Cardiac muscle cell (in vitro differentiated cells and primary cell): ENCODE data around the gene RUSF1. TPM values are rescaled to one million over a fixed set of nuclear protein-coding genes. Genes with fewer than 3 reads are reported as not detected.

Experiments used
- DNase-seq, 2 donors: peaks; one replicate each; pipeline versions ENCODE4 v3.0.0 to v3.0.0-alpha.2; 2010 to 2017; ENCODE audit warnings: low read depth in 1 of 2, low spot score in 1 of 2
- H3K27ac ChIP-seq: fragments of 200-600 bp; sonication (generic); 2 replicates; pipeline ENCODE4 v1.5.1; 2016
- H3K27me3 ChIP-seq: fragments of 200-600 bp; sonication (generic); 2 replicates; pipeline ENCODE4 v1.6.0; 2016; ENCODE audit warnings: control low read depth
- H3K36me3 ChIP-seq: fragments of 200-600 bp; sonication (generic); 2 replicates; pipeline ENCODE4 v1.5.1; 2016; ENCODE audit warnings: control low read depth
- H3K4me1 ChIP-seq: fragments of 200-600 bp; sonication (generic); 2 replicates; pipeline ENCODE4 v1.8.1; 2017; ENCODE audit warnings: low read depth, mild to moderate bottlenecking, mixed run types
- H3K4me3 ChIP-seq: fragments of 200-600 bp; sonication (generic); 2 replicates; pipeline ENCODE4 v1.5.1; 2016; ENCODE audit warnings: mild to moderate bottlenecking
- H3K9me3 ChIP-seq: fragments of 200-600 bp; sonication (generic); 2 replicates; pipeline ENCODE4 v1.5.1; 2017; ENCODE audit warnings: low read depth, mild to moderate bottlenecking, control low read depth
- polyA plus RNA-seq: library from polyadenylated mRNA; unstranded; fragments of >200 nt; fragmentation: Nextera tagmentation; extraction: Ambion mirVana; gene quantifications from 2 replicates; pipeline ENCODE4 v1.2.1, GENCODE V29; 2016
- total RNA-seq: library from RNA; depleted of rRNA; stranded (reverse); fragments of >200 nt; gene quantifications from 2 replicates; pipeline ENCODE4 v1.2.3, GENCODE V29; 2016
- TF ChIP-seq, protein P1 (sequence below): IDR thresholded peaks from 2 replicates; pipeline ENCODE4 v1.5.1; 2012; ENCODE audit warnings: low read depth, mild to moderate bottlenecking, low read length

The RUSF1 gene
- total and polyA plus RNA-seq, 2 experiments from 2014 or later, result 54.0 to 113 TPM

DNA sequence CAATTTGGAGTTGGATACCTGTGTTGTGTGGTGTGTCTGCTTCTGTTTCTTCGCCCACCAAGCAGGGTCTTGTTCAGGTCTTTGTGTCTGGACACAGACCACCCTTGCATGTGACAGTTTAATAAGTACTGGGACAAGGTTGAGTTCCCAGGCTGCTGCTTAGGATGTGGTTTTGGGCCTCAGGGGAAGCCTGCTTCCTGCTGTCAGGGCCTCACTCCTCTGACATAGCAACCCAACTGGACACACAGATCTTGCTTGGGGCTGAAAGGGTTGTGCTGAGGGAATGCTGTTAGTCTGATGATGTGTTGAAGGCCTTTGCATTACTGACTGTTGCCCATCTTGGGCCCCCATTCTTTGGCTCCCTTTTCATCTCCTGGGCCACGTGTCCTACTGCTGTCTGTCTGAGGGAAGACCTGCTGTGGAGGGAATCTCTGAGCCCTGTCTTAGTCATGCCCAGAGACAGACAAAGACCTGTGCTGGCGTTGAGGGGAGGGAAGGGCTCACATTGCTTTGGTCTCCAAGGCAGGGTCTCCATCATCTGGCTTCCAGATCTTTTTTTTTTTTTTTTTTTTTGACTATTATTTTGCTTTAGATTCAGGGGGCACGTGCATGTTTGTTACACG is 40.9 kb downstream of the RUSF1 start:
- H3K4me1 ChIP-seq, result peaks cover 7% of the 10 kb centered on the region
- H3K9me3 ChIP-seq, result no peaks in the 10 kb centered on the region
- no peak overlapping the region for H3K27ac ChIP-seq
- peak in 1 of 2 donors; percentile 65 for DNase-seq
- no peak overlapping the region for H3K4me3 ChIP-seq
- H3K27me3 ChIP-seq, result no peaks in the 10 kb centered on the region
- TF ChIP-seq, protein P1, sequence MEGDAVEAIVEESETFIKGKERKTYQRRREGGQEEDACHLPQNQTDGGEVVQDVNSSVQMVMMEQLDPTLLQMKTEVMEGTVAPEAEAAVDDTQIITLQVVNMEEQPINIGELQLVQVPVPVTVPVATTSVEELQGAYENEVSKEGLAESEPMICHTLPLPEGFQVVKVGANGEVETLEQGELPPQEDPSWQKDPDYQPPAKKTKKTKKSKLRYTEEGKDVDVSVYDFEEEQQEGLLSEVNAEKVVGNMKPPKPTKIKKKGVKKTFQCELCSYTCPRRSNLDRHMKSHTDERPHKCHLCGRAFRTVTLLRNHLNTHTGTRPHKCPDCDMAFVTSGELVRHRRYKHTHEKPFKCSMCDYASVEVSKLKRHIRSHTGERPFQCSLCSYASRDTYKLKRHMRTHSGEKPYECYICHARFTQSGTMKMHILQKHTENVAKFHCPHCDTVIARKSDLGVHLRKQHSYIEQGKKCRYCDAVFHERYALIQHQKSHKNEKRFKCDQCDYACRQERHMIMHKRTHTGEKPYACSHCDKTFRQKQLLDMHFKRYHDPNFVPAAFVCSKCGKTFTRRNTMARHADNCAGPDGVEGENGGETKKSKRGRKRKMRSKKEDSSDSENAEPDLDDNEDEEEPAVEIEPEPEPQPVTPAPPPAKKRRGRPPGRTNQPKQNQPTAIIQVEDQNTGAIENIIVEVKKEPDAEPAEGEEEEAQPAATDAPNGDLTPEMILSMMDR, result no peak
- peaks cover 9% of the 10 kb centered on the region for H3K36me3 ChIP-seq

DNA sequence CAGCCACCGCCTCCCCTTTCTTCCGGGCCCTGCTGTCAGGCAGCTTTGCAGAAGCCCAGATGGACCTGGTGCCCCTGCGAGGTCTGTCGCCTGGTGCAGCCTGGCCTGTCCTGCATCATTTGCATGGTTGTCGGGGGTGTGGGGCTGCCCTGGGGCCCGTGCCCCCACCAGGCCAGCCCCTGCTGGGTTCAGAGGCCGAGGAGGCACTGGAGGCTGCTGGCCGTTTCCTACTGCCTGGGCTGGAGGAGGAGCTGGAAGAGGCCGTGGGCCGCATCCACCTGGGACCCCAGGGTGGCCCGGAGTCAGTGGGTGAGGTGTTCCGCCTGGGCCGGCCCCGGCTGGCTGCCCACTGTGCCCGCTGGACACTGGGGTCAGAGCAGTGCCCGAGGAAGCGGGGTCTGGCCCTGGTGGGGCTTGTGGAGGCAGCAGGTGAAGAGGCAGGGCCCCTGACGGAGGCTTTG is 41.8 kb downstream of the RUSF1 start:
- Histone ChIP-seq H3K27ac (no peak overlapping the region), H3K36me3 (peaks cover 9% of the 10 kb centered on the region), H3K4me1 (peaks cover 5% of the 10 kb centered on the region), H3K9me3 (no peaks in the 10 kb centered on the region), H3K4me3 (no peak overlapping the region), H3K27me3 (no peaks in the 10 kb centered on the region)
- DNase-seq, result no peak
- TF ChIP-seq, protein P1, result no peak

DNA sequence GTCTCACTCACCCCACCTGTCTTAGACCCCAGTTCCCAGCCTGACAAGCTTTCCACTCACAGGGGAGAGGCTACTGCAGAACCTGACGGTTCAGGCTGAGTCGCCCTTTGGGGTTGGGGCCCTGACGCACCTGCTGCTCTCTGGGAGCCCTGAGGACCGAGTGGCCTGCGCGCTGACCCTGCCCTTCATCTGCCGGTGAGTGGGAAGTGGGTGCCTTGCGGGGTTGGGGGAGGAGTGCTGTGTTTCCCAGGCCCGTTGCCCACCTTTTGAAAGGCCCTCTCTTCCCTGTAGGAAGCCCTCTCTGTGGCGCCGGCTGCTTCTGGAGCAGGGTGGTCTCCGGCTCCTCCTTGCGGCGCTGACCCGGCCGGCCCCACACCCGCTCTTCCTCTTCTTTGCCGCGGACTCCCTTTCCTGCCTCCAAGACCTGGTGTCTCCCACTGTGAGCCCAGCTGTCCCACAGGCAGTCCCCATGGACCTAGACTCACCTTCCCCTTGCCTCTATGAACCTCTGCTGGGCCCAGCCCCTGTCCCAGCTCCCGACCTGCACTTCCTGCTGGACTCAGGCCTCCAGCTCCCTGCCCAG is 42.3 kb downstream of the RUSF1 start:
- Histone ChIP-seq H3K4me3 (no peak overlapping the region), H3K36me3 (peaks cover 9% of the 10 kb centered on the region), H3K4me1 (peaks cover under 1% of the 10 kb centered on the region), H3K9me3 (no peaks in the 10 kb centered on the region), H3K27ac (no peak overlapping the region), H3K27me3 (no peaks in the 10 kb centered on the region)
- TF ChIP-seq, protein P1, result no peak
- no peak for DNase-seq

DNA sequence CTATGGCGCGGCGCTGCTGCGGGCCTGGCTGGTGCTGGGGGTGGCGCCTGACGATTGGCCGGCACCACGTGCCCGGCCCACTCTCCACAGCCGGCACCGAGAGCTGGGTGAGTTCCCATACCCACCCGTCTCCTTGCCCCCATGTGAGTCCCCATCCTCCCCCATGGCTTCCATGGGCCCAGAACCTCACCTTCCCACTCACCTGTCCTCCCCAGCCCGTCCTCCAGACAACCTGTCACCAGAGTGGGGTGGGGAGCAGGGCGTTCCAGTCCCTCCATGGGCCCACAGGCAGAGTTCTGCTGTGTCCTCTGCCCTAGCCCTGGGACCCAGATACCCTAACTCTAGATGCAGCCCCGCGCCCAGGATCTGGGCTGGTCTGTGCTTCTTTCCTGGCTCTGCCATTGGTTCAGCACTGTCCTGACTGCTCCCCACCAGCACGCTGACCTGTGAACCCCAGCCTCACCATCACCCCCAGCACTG is 43.4 kb downstream of the RUSF1 start:
- Histone ChIP-seq H3K27ac (no peak overlapping the region), H3K9me3 (no peaks in the 10 kb centered on the region), H3K36me3 (peaks cover 9% of the 10 kb centered on the region), H3K4me3 (no peak overlapping the region), H3K4me1 (no peaks in the 10 kb centered on the region), H3K27me3 (no peaks in the 10 kb centered on the region)
- TF ChIP-seq, protein P1, result no peak
- no peak for DNase-seq

DNA sequence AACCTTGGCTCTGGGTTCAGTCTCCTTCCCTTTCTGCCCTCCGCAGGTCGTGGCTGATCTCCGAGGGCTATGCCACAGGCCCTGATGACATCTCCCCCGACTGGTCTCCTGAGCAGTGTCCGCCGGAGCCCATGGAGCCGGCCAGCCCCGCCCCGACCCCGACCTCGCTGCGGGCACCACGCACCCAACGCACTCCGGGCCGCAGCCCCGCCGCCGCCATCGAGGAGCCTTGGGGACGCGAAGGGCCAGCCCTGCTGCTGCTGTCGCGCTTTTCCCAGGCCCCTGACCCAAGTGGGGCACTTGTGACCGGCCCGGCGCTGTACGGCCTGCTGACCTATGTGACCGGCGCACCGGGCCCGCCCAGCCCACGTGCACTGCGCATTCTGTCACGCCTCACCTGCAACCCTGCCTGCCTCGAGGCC is 43.8 kb downstream of the RUSF1 start:
- TF ChIP-seq, protein P1, result no peak
- Histone ChIP-seq H3K27me3 (no peaks in the 10 kb centered on the region), H3K27ac (no peak overlapping the region), H3K9me3 (no peaks in the 10 kb centered on the region), H3K4me1 (no peaks in the 10 kb centered on the region), H3K4me3 (no peak overlapping the region), H3K36me3 (peaks cover 9% of the 10 kb centered on the region)
- DNase-seq, result no peak
